Testis (tissue), 3 donors: ENCODE data around the gene C17orf100. TPM values are rescaled to one million over a fixed set of nuclear protein-coding genes. Genes with fewer than 3 reads are reported as not detected.

Experiments
- DNase-seq: peaks from one replicate; pipeline ENCODE4 v3.0.0-alpha.2; 2019
- H3K27ac ChIP-seq, 2 donors: fragments of 200-600 bp; sonication (generic); one replicate each; pipeline ENCODE4 v1.5.1; 2019
- H3K27me3 ChIP-seq: fragments of 200-600 bp; sonication (generic); one replicate; pipeline ENCODE4 v1.5.1; 2019
- H3K36me3 ChIP-seq: fragments of 200-600 bp; sonication (generic); one replicate; pipeline ENCODE4 v1.5.1; 2017; ENCODE audit warnings: low read depth; ENCODE audit errors: missing control alignments
- H3K4me1 ChIP-seq: fragments of 200-600 bp; sonication (generic); one replicate; pipeline ENCODE4 v1.5.1; 2019
- H3K4me3 ChIP-seq, 2 donors: fragments of 200-600 bp; sonication (generic); one replicate each; pipeline ENCODE4 v1.5.1; 2017 to 2019
- H3K9me3 ChIP-seq: fragments of 200-600 bp; sonication (generic); one replicate; pipeline ENCODE4 v1.5.1; 2017
- POLR2A ChIP-seq: fragments of 450-650 bp; IDR thresholded peaks from one replicate; pipeline ENCODE4 v1.6.1; 2017; ENCODE audit warnings: antibody characterized with exemption, mild to moderate bottlenecking, moderate library complexity
- WGBS, 2 donors: methylation state at CpG; one replicate each; pipeline ENCODE4 v1.1.5; 2018; 5-methylcytosine and 5-hydroxymethylcytosine counted together
- intact Hi-C: fragments of 100-400 bp; cut with DNase I; formaldehyde crosslinking; loops from one replicate; pipeline ENCODE4 v1.15.1; 2023; ENCODE audit warnings: low total_unique reads
- polyA plus RNA-seq: library from polyadenylated mRNA; stranded (reverse); fragments of 350-450 nt; fragmentation: Illumina TruSeq; extraction: RNeasy Lipid Tissue Mini Kit (QIAGEN cat#74804); gene quantifications from one replicate; pipeline ENCODE4 v1.2.3, GENCODE V29; 2014; ENCODE audit warnings: low read depth, low replicate concordance; ENCODE audit not compliant: insufficient read depth
- total RNA-seq, 2 donors: library from RNA; depleted of rRNA; stranded (reverse); fragments of >200 nt; gene quantifications; one replicate each; pipeline ENCODE4 v1.2.3, GENCODE V29; 2016
- TF ChIP-seq, protein P1 (sequence below), 3 experiments: fragments of 450-650 bp in 2 of 3; fragments of 200-600 bp in 1 of 3; sonication (generic) in 1 of 3; IDR thresholded peaks; one replicate each; pipeline ENCODE4 v1.5.1; 2016 to 2019; ENCODE audit warnings: antibody characterized with exemption in 3 of 3, mild to moderate bottlenecking in 2 of 3, moderate library complexity in 1 of 3

Gene C17orf100
- total and polyA plus RNA-seq, 3 donors from 2014 or later = 6.9 to 12.4 (median 10.3) TPM

DNA sequence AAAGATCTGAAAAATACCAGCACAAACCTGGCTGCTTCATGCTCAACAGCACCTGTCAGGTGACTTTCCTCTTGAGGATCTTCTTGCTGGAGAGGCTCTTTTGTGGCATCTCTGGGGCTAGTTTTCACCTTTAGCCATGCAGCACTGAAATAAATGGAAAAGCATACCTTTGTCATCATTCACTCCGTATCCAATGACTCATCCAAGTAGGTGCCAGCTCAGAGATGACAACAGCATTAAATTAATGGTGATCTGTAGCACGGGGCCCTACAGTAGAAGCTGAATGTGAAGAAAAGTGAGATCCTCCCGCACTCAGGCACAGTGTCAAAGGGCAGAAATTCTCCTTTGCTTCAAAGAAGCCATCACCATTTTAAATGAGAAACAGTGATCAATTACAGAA, 43.2 kb upstream of the C17orf100 start:
- no peaks in the 10 kb centered on the region for H3K36me3 ChIP-seq
- no peak overlapping the region for H3K27ac ChIP-seq
- H3K9me3 ChIP-seq = no peaks in the 10 kb centered on the region
- H3K4me1 ChIP-seq = peaks cover 6% of the 10 kb centered on the region
- DNase-seq = no peak
- intact Hi-C loops = no loop called here
- H3K4me3 ChIP-seq = no peak overlapping the region
- WGBS, 2 donors = 94 to 98% methylated on average over 3 of the region's 3 CpGs
- H3K27me3 ChIP-seq = no peaks in the 10 kb centered on the region
- TF ChIP-seq, protein P1, sequence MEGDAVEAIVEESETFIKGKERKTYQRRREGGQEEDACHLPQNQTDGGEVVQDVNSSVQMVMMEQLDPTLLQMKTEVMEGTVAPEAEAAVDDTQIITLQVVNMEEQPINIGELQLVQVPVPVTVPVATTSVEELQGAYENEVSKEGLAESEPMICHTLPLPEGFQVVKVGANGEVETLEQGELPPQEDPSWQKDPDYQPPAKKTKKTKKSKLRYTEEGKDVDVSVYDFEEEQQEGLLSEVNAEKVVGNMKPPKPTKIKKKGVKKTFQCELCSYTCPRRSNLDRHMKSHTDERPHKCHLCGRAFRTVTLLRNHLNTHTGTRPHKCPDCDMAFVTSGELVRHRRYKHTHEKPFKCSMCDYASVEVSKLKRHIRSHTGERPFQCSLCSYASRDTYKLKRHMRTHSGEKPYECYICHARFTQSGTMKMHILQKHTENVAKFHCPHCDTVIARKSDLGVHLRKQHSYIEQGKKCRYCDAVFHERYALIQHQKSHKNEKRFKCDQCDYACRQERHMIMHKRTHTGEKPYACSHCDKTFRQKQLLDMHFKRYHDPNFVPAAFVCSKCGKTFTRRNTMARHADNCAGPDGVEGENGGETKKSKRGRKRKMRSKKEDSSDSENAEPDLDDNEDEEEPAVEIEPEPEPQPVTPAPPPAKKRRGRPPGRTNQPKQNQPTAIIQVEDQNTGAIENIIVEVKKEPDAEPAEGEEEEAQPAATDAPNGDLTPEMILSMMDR (IDR thresholded peaks at IDR 0.05) = no peak
- no peak for TF ChIP-seq POLR2A

DNA sequence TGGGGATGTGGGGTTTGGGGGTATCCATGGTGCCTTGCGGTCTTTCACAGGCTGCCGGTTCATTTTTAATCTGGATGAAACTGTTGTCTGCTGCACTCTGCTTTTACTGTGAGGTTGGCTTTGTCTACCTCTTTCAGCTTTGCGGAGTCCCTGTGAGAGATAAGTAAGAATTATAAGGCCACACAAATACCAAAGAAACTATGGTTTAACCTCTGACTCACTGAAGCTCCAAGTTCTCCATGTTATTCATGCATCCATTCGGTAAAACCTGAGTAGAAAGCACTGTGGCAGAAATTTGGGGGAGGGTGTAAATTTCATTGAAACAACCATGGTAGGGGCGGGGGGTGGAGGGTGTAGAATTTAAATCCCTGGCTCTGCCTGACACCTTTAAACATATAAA, 41.6 kb upstream of the C17orf100 start:
- peaks cover 6% of the 10 kb centered on the region for H3K4me1 ChIP-seq
- 96 to 98% methylated on average over 5 of the region's 5 CpGs for WGBS, 2 donors
- intact Hi-C loops = no loop called here
- no peaks in the 10 kb centered on the region for H3K27me3 ChIP-seq
- no peaks in the 10 kb centered on the region for H3K9me3 ChIP-seq
- TF ChIP-seq POLR2A = no peak
- TF ChIP-seq, protein P1 (IDR thresholded peaks at IDR 0.05) = no peak
- no peak overlapping the region for H3K4me3 ChIP-seq
- no peak overlapping the region for H3K27ac ChIP-seq
- DNase-seq = no peak
- H3K36me3 ChIP-seq = no peaks in the 10 kb centered on the region

DNA sequence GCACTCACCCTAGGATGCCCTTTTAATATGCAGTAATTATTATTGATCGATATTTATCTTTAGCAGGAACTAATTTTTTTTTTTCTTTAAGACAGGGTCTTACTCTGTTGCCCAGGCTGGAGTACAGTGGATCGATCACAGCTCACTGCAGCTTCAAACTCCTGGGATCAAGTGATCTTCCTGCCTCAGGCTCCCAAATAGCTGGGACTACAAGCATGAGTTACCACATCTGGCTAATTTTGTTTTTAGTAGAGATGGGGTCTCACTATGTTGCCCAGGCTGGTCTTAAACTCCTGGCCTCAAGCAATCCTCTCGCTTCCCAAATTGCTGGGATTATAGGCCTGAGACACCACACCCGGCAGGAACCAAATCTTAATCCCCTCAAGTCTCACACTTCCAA, 40.3 kb upstream of the C17orf100 start:
- no peaks in the 10 kb centered on the region for H3K27me3 ChIP-seq
- no peak for DNase-seq
- H3K27ac ChIP-seq = no peak overlapping the region
- no peak overlapping the region for H3K4me3 ChIP-seq
- H3K36me3 ChIP-seq = no peaks in the 10 kb centered on the region
- no peak for TF ChIP-seq POLR2A
- TF ChIP-seq, protein P1 (IDR thresholded peaks at IDR 0.05) = no peak
- peaks cover 6% of the 10 kb centered on the region for H3K4me1 ChIP-seq
- intact Hi-C loops = no loop called here
- no peaks in the 10 kb centered on the region for H3K9me3 ChIP-seq
- 91 to 95% methylated on average over 4 of the region's 4 CpGs for WGBS, 2 donors

DNA sequence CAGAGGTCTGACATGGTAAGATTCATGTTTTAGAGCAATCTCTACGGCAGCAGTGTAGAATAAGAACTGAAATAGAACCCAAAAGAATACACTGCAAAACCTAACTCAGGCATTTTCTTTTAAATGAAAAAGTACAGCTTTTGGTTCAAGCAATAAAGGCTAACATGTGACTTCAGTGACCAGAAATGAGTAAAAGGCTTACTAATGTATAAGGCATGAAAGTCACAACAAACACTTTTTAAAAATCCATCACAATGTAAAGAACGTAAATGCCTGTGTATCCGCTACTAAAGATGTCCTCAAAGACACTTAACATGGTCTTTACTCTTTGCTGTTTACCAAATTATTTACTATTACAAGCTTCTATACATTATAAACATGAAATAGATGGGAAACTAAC, 27.6 kb upstream of the C17orf100 start:
- Histone ChIP-seq H3K9me3 (no peaks in the 10 kb centered on the region), H3K36me3 (no peaks in the 10 kb centered on the region), H3K4me3 (no peak overlapping the region), H3K27ac (no peak overlapping the region), H3K27me3 (no peaks in the 10 kb centered on the region), H3K4me1 (no peaks in the 10 kb centered on the region)
- no peak for DNase-seq
- TF ChIP-seq, protein P1 (IDR thresholded peaks at IDR 0.05) = no peak
- TF ChIP-seq POLR2A = no peak
- 95 to 96% methylated on average over 3 of the region's 3 CpGs for WGBS, 2 donors
- intact Hi-C loops = no loop called here

DNA sequence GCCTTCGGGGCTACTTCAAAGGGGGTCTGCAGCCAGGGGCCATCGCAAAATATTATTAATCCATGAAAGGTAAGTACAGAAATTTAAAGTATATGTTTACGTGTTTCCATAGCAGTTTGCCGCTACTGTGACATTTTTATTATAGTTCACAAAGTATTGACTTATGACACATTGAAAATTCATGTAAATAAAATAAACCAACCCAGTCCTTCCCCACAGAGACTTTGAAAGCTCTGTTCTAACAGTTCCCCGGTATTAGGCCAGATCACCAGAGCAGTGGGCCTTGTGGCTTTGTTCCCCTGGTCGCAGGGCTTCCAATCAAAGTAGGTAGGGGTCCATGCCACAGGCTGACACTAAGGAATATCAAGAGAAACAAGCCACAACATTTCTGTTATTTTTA, 24.9 kb upstream of the C17orf100 start:
- TF ChIP-seq, protein P1 (IDR thresholded peaks at IDR 0.05) = no peak
- TF ChIP-seq POLR2A = no peak
- Histone ChIP-seq H3K4me3 (no peak overlapping the region), H3K9me3 (no peaks in the 10 kb centered on the region), H3K27me3 (no peaks in the 10 kb centered on the region), H3K36me3 (no peaks in the 10 kb centered on the region), H3K27ac (no peak overlapping the region), H3K4me1 (no peaks in the 10 kb centered on the region)
- no peak for DNase-seq
- 87 to 96% methylated on average over 6 of the region's 6 CpGs for WGBS, 2 donors
- intact Hi-C loops = no loop called here
